Esophagus muscularis mucosa (tissue), 3 donors: ENCODE measurements around the gene SCFD2.

ENCODE experiments used
- POLR2A ChIP-seq: fragments of 450-650 bp; IDR thresholded peaks from one replicate; pipeline ENCODE4 v1.6.1; 2017; ENCODE audit warnings: antibody characterized with exemption, moderate library complexity, mild to moderate bottlenecking, low read depth
- POLR2AphosphoS5 ChIP-seq, 2 donors: sonication (generic); formaldehyde crosslinking; IDR thresholded peaks; one replicate each; pipeline ENCODE4 v1.6.1; 2017; ENCODE audit warnings: antibody characterized with exemption in 2 of 2
- TF ChIP-seq, protein P1 (sequence below), 3 experiments: fragments of 200-600 bp in 2 of 3; fragments of 450-650 bp in 1 of 3; sonication (generic) in 2 of 3; IDR thresholded peaks; one replicate each; pipeline ENCODE4 v1.5.1; 2017 to 2019; ENCODE audit warnings: antibody characterized with exemption in 3 of 3, mild to moderate bottlenecking in 2 of 3, moderate library complexity in 1 of 3

GRCh38 chr4:53367721-53368120 is 1.9 kb upstream of the SCFD2 start:
- TF ChIP-seq, protein P1, sequence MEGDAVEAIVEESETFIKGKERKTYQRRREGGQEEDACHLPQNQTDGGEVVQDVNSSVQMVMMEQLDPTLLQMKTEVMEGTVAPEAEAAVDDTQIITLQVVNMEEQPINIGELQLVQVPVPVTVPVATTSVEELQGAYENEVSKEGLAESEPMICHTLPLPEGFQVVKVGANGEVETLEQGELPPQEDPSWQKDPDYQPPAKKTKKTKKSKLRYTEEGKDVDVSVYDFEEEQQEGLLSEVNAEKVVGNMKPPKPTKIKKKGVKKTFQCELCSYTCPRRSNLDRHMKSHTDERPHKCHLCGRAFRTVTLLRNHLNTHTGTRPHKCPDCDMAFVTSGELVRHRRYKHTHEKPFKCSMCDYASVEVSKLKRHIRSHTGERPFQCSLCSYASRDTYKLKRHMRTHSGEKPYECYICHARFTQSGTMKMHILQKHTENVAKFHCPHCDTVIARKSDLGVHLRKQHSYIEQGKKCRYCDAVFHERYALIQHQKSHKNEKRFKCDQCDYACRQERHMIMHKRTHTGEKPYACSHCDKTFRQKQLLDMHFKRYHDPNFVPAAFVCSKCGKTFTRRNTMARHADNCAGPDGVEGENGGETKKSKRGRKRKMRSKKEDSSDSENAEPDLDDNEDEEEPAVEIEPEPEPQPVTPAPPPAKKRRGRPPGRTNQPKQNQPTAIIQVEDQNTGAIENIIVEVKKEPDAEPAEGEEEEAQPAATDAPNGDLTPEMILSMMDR (IDR thresholded peaks at IDR 0.05), result no peak
- no peak for TF ChIP-seq POLR2A
- no peak for TF ChIP-seq POLR2AphosphoS5 (IDR thresholded peaks at IDR 0.05)
